ENCODE data around the gene COX17.

Gene COX17

DNA sequence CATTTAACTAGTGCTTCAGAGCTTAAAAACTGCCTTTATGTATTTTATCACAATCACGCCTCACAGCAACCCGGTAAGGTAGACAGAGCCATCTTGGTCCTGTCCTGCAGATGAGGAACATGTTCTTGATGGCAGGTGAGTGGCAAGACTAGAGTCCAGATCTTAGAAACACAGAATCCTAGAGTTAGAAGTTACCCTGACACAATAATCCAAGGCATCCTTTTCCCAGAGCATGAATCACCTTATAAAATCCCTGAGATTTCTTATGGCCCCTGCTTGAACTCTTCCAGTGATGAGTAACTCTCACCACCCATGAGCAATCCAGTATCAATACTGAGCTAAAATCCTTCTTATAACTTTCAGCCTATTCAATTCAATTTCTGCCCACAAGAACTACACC is 33.7 kb downstream of the COX17 start:
- DNase-seq (ENCODE audit: low read depth): peak; percentile 68

GRCh38 chr3:119642746-119643473 is 34.3 kb downstream of the COX17 start:
- no peak for DNase-seq (ENCODE audit: low read depth)

DNA sequence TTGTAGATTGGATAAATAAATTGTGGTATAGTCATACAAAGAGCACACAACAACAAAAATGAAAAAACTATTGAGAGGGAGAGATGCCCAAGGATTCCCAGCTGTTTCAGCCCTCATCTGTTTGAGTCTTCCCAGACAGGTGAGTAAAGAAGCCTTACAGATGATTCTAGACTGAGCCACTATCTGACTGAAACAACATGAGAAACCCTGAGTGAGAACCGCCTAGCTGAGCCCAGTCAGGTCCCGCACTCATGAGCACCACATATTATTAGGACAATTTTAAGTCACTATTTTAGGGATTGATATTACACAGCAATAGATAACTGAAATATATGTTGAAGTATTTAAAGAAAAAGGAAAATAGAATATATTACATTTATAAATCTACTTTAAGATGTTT is 35.8 kb downstream of the COX17 start:
- DNase-seq (ENCODE audit: low read depth): no peak

DNA sequence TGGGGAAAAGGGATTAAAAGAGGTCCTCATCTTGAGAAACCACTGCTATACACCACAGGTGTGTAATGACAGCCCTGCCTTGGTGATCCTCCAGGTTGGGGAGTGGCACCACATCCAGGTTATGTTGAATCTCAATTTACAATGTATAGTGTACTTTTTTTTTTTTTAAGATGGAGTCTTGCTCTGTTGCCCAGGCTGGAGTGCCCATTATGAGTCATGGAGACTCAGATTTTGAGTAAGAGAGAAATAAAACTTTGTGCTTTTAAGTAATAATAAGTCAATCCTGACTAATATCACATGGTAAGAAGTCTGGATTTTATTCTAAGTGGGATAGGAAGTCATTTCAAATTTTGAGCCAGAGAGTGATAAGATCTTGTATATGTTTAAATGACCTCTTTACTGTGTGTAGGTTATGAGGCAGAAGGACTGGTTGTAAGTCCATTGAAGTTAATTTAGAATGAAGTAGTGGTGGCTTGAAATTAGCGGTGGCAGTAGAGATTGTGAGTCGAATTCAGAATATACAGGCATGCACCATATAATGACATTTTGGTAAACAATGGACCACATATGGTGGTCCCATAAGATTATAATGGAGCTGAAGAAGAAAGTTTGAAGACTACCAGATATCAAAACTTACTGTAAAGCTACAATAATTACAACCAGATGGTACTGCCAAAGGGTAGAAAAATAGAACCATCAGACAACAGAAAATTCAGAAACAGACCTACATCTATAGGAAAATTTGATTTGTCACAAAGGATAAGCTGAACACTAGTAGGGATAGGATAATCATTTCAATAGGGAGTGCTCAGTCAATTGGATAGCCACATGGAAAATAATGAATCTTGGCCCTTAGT is 37.5 kb downstream of the COX17 start:
- no peak for DNase-seq (ENCODE audit: low read depth)

GRCh38 chr3:119637679-119638477 is 39.3 kb downstream of the COX17 start:
- peak; percentile 73 for DNase-seq (ENCODE audit: low read depth)

DNA sequence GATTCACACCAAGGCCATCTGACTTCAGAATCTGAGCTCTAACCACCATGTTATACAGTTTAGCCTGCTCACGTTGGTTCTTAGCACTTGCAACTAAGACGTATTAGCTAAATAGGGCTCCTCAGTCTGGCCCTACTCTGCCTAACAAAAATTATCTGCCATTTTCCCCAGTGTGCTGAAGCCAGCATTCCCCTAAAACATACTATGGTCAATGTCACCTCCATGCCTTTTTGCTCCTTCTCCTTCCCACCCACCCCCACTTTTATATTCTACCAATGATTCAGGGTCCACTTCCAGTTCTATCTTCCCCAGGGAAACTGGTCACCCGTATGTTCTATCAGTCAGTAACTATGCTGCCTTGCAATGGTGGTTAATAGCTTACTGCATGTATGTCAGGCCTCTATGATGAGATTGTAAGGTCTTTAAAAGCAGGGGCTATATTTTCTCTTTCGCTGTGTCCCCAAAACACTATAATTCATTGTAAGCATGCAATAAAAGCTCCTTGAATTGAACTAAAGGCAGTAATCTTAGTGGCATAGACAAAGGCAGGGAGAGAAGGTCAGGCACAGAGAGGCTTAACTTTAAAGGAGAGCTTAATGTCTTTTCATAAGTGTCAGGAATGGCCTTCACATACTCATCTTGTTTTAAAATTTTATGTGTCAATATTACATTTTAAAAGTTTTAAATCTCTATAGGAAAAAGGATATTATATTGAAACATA is 40.2 kb downstream of the COX17 start:
- DNase-seq (ENCODE audit: low read depth): no peak

- DNase-seq (ENCODE audit: low read depth): no peak
These were observed 41.0 kb downstream of the COX17 start for GRCh38 chr3:119636249-119636648.

DNA sequence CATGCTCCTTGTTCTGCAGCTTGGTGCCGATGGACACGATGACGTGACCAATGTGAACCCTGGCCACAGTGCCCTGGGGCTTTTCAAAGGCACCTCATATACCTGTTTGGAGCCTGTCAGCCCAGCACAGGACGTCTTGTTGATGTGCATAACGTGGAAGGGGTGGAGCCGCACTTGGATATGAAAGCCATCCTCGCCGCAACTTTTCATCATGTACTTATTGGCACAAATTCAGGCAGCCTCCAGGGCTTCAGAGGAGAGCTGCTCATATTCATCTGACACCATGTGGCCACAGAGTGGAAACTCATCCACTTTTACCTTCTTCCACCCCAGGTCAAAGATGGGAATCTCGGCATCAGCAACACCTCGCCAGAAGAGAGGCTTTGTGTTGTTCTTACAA is 41.5 kb downstream of the COX17 start:
- no peak for DNase-seq (ENCODE audit: low read depth)

GRCh38 chr3:119632829-119633228 is 44.4 kb downstream of the COX17 start:
- DNase-seq (ENCODE audit: low read depth): no peak

DNA sequence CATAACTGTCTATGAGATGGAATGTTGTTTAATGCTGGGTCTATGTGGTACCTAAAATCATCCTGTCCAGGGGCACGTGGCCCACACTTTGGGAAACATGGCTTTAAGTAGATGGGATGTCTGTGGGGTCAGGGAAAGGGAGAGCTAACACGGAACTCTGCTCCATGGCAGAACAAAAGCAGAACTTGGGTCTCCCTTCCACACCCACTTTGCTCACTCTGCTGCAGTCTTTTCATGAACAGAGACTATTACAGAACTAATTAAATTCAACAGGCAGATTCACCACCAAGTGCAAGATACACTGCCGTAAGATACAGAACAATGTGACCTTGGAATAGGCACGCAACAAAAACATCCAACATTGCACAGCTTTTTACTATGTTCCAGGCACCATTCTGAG is 45.0 kb downstream of the COX17 start:
- no peak for DNase-seq (ENCODE audit: low read depth)

DNA sequence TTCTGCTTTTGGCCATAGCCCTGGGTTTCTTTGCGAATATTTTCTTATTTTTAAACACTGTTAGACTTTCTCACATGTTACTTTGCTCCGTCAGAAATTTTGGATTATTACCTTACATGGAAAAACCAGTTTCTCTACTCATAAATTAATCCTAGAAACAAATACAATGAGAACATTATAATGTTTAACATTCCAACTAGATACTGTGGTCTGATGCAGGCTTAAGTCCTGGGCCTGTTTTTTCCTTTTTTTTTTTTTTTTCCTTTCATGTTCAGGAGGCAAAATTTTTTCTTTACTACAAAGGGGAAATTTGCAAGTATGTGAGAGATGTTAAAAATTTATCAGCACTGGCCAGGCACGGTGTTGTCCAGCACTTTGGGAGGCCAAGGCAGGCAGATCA is 45.7 kb downstream of the COX17 start:
- no peak for DNase-seq (ENCODE audit: low read depth)

DNA sequence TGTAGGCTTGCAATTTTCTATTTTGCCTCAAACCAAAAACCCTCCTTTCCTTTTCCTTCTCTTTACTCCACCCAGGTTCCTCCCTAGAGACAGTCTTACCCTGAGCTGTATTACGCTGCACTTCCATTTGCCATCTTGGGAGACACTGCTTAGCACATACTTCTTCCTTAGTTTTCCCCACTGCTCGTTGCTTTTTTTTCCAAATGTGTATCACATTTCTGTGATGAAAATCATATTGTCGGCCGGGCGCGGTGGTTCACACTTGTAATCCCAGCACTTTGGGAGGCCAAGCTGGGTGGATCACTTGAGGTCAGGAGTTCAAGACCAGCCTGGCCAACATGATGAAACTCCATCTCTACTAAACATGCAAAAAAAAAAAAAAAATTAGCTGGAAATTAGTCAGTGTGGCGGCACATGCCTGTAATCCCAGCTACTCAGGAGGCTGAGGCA is 46.3 kb downstream of the COX17 start:
- no peak for DNase-seq (ENCODE audit: low read depth)

DNA sequence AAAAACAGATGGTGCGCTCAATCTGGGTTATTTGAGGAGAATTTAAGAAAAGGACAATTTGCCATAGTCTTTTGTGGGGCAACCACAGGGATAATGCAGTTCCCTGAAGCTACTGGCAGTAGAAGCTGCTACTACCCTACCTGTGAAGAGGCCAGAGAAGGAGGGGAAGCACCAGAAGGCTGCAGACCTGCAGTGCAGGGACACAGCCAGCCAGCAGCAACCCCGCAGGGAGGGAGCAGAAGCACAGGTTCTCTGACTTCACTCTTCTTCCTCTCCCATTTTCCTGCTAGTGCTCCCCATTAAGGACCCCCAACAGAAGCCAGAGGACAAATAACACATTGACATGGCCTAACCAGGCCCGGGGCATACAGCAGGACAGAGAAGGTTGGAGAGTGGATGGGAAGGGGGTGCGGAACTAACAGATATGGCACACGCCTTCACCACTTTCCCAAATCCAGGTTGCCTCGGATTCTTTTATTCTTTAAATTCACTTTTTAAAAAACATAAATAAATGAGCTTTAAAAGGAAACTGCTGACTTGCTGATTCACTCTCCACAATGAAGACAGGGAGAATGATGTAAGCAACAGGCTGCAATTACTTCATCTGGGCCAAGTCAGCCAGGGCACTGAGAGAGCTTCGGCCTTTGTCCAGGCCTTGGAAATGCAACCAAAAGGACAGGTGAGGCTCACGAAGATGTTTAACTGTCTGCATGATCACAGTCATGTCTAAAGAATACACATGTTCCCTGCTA is 46.9 kb downstream of the COX17 start:
- peak; percentile 41 for DNase-seq (ENCODE audit: low read depth)

DNA sequence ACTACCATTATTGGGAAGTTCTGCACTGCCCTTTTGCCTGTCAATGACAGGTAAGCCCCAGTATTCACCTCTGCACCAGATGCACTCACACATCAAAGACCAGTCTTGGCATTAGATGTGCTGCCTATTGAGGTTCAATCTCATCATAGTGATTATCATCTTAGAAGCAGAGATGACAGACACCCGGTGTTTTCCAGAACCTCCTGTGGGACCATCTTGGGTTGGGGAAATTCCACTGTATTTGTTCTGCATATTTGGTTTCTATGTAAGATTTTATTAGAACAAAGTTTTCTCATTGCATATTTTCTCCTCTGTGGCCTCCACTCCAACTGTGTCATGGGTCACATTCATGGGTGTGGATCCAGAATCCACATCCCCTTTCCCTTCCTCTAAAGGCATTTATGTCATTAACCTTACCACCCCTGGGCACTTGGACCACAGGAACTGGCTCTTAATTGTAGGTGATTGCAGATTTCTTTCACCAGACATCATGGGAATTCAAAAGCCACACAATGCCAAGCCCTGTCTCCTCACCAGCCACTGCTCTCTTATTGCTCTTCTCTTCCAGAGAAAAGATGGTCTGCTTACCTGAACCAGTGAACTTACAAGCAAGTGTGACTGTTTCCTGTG is 48.3 kb downstream of the COX17 start:
- no peak for DNase-seq (ENCODE audit: low read depth)

GRCh38 chr3:119628390-119628789 is 48.8 kb downstream of the COX17 start:
- DNase-seq (ENCODE audit: low read depth): no peak

GRCh38 chr3:119627461-119627860 is 49.7 kb downstream of the COX17 start:
- DNase-seq (ENCODE audit: low read depth): no peak

GRCh38 chr3:119626196-119626595 is 51.0 kb downstream of the COX17 start:
- no peak for DNase-seq (ENCODE audit: low read depth)

- DNase-seq (ENCODE audit: low read depth): no peak
These were observed 51.6 kb downstream of the COX17 start for GRCh38 chr3:119625451-119626153.

GRCh38 chr3:119624002-119624720 is 53.0 kb downstream of the COX17 start:
- DNase-seq (ENCODE audit: low read depth): no peak
